B cell (primary cell): ENCODE measurements around the gene ACP5. TPM values are rescaled to one million over a fixed set of nuclear protein-coding genes. Genes with fewer than 3 reads are reported as not detected.
A peak's percentile ranks its signal among the peaks of the same experiment; 100 is the strongest.
"Not testable (repeated sequence)": the region's sequence is repeated elsewhere in the genome, so short reads cannot be mapped to it uniquely, and the experiment has no call there.

Experiments
- ATAC-seq: fragments of 200-7000 bp; cut with Tn5 transposase; one replicate; pipeline ENCODE4 v1.10.0; 2021; ENCODE audit warnings: low read depth, mild to moderate bottlenecking, moderate number of reproducible peaks, moderate library complexity
- CTCF ChIA-PET: fragments of 350-600 bp; sonication (Branson Sonifier 250); formaldehyde crosslinking; loops from one replicate; lab custom pipeline; 2021; ENCODE audit warnings: antibody characterized with exemption, inconsistent platforms; lab: Charles Lee
- POLR2A ChIA-PET: fragments of 350-600 bp; sonication (Branson Sonifier 250); formaldehyde crosslinking; loops from one replicate; lab custom pipeline; 2021; ENCODE audit warnings: antibody characterized with exemption; lab: Charles Lee
- DNase-seq: peaks from one replicate; pipeline ENCODE4 v3.0.0; 2013
- H2AFZ ChIP-seq: 2 replicates; pipeline ENCODE4 v1.6.1; 2012; ENCODE audit warnings: mild to moderate bottlenecking, low read depth, low read length; ENCODE audit not compliant: insufficient read depth, poor library complexity, severe bottlenecking
- H3K27ac ChIP-seq, 2 donors: 1 replicate in 1 of 2; 2 replicates in 1 of 2; pipeline ENCODE4 v1.5.1; 2012 to 2013; ENCODE audit warnings: low read length in 2 of 2, mild to moderate bottlenecking in 2 of 2, moderate library complexity in 1 of 2
- H3K27me3 ChIP-seq, 4 experiments: fragments of 200-600 bp in 1 of 4; sonication (generic) in 1 of 4; replicated peaks in 1 of 4; 1 replicate in 2 of 4; 2 replicates in 2 of 4; pipeline versions ENCODE4 v1.6.1 to v1.7.0; 2013 to 2016; ENCODE audit warnings: low read length in 3 of 4, mild to moderate bottlenecking in 2 of 4, mixed read lengths in 1 of 4, moderate library complexity in 1 of 4; ENCODE audit not compliant: insufficient read depth in 4 of 4, control insufficient read depth in 3 of 4; ENCODE audit errors: control extremely low read depth in 1 of 4
- H3K36me3 ChIP-seq, 2 experiments: replicated peaks in 1 of 2; 1 replicate in 1 of 2; 2 replicates in 1 of 2; pipeline versions ENCODE4 v1.6.1 to v1.7.1; 2013; ENCODE audit warnings: low read length in 1 of 2; ENCODE audit not compliant: insufficient read depth in 2 of 2, control insufficient read depth in 1 of 2; ENCODE audit errors: control extremely low read depth in 1 of 2, extremely low read depth in 1 of 2
- H3K4me1 ChIP-seq, 2 donors: fragments of 200-600 bp in 1 of 2; sonication (generic) in 1 of 2; 1 replicate in 1 of 2; 2 replicates in 1 of 2; pipeline versions ENCODE4 v1.5.1 to v1.6.1; 2013 to 2017; ENCODE audit warnings: low read length in 2 of 2; ENCODE audit not compliant: control insufficient read depth in 2 of 2, insufficient read depth in 2 of 2
- H3K4me2 ChIP-seq: replicated peaks from 2 replicates; pipeline ENCODE3; 2012; ENCODE audit warnings: mild to moderate bottlenecking, low read depth, low read length; ENCODE audit not compliant: poor library complexity, severe bottlenecking
- H3K4me3 ChIP-seq, 5 experiments: fragments of 200-600 bp in 1 of 5; sonication (generic) in 1 of 5; 1 replicate in 3 of 5; 2 replicates in 2 of 5; pipeline versions ENCODE4 v1.5.1 to v1.7.0; 2011 to 2016; ENCODE audit warnings: low read length in 4 of 5, mild to moderate bottlenecking in 4 of 5, low read depth in 2 of 5, control low read depth in 1 of 5, moderate library complexity in 1 of 5; ENCODE audit not compliant: insufficient read depth in 1 of 5; ENCODE audit errors: control extremely low read depth in 1 of 5, extremely low read depth in 1 of 5
- H3K79me2 ChIP-seq: fragments of 200-600 bp; sonication (generic); one replicate; pipeline ENCODE4 v1.6.0; 2016; ENCODE audit warnings: low read length; ENCODE audit not compliant: control insufficient read depth, insufficient read depth
- H3K9ac ChIP-seq: fragments of 200-600 bp; sonication (generic); 2 replicates; pipeline ENCODE4 v1.6.1; 2017; ENCODE audit warnings: mild to moderate bottlenecking, low read length, moderate library complexity
- H3K9me3 ChIP-seq, 3 donors: one replicate each; pipeline versions ENCODE4 v1.6.1 to v1.7.1; 2013; ENCODE audit warnings: low read length in 2 of 3; ENCODE audit not compliant: control insufficient read depth in 2 of 3, insufficient read depth in 1 of 3; ENCODE audit errors: control extremely low read depth in 1 of 3
- H4K20me1 ChIP-seq: 2 replicates; pipeline ENCODE4 v1.6.0; 2012; ENCODE audit warnings: mild to moderate bottlenecking, low read length; ENCODE audit not compliant: insufficient read depth, control insufficient read depth, poor library complexity, severe bottlenecking
- H3K27ac Mint-ChIP-seq: one replicate; pipeline ENCODE4 v1.8.0; 2021; ENCODE audit warnings: mixed read lengths
- H3K27me3 Mint-ChIP-seq: one replicate; pipeline ENCODE4 v1.8.0; 2021; ENCODE audit warnings: mixed read lengths
- H3K4me1 Mint-ChIP-seq: one replicate; pipeline ENCODE4 v1.8.0; 2021; ENCODE audit warnings: mixed read lengths
- H3K4me3 Mint-ChIP-seq: one replicate; pipeline ENCODE4 v1.8.0; 2021; ENCODE audit warnings: mixed read lengths
- H3K9me3 Mint-ChIP-seq: one replicate; pipeline ENCODE4 v1.8.0; 2022; ENCODE audit warnings: mixed read lengths; ENCODE audit not compliant: insufficient read depth
- EZH2 ChIP-seq: IDR thresholded peaks from 2 replicates; pipeline ENCODE4 v1.6.1; 2012; ENCODE audit warnings: borderline replicate concordance, low read depth, mild to moderate bottlenecking, moderate library complexity, low read length; ENCODE audit not compliant: insufficient read depth, poor library complexity, severe bottlenecking
- WGBS: methylation state at CpG from one replicate; pipeline ENCODE4 v1.1.5; 2013; ENCODE audit warnings: missing lambda C conversion rate; ENCODE audit not compliant: insufficient coverage; 5-methylcytosine and 5-hydroxymethylcytosine counted together
- intact Hi-C: fragments of 100-400 bp; cut with micrococcal nuclease; formaldehyde crosslinking; loops from one replicate; pipeline ENCODE4 v1.10.0; 2022
- polyA plus RNA-seq: library from polyadenylated mRNA; depleted of rRNA; stranded (reverse); fragments of >200 nt; gene quantifications from 2 replicates; pipeline ENCODE4 v1.2.3, GENCODE V29; 2012
- total RNA-seq, 2 donors: library from RNA; stranded (reverse); fragments of 120-200 nt in 1 of 2; gene quantifications; 1 replicate in 1 of 2; 2 replicates in 1 of 2; pipeline versions ENCODE4 v1.2.3 to v1.2.4, GENCODE V29; 2013 to 2022
- TF ChIP-seq, protein P1 (sequence below): fragments of 200-600 bp; IDR thresholded peaks from one replicate; pipeline ENCODE4 v1.8.0; 2022; ENCODE audit warnings: antibody characterized with exemption, mild to moderate bottlenecking

Gene ACP5
- total and polyA plus RNA-seq, 2 donors (not counting 1 experiment from before 2014, with no cell fraction given) = 151 to 169 TPM

DNA sequence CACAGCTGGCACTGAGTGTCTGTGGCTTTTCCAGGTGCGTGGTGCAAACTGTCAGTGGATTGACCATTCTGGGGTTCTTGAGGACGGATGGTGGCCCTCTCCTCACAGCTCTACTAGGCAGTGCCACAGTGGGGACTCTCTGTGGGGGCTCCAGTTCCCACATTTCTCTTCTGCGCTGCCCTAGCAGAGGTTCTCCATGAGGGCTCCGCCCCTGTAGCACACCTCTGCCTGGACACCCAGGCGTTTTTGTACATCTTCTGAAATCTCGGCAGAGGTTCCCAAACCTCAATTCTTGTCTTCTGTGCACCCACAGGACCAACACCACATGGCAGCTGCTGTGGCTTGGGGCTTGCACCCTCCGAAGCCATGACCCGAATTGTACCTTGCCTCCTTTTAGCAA, 29.0 kb upstream of the ACP5 start:
- H3K27me3 ChIP-seq = no peaks in the 10 kb centered on the region
- H2AFZ ChIP-seq = no peak overlapping the region
- CTCF ChIA-PET = interaction anchor here (0.5 kb wide), 1 partner anchor 1301 kb away, joined by 3 read pairs; no protein-coding TSS in a partner anchor
- WGBS = 99% methylated on average over 5 of the region's 8 CpGs
- H3K4me3 ChIP-seq = no peak overlapping the region
- H4K20me1 ChIP-seq = peaks cover 7% of the 10 kb centered on the region
- POLR2A ChIA-PET = no interaction called here
- H3K4me1 Mint-ChIP-seq = peaks cover 11% of the 10 kb centered on the region
- no peaks in the 10 kb centered on the region for H3K27me3 Mint-ChIP-seq
- H3K9ac ChIP-seq = no peak overlapping the region
- H3K79me2 ChIP-seq = peaks cover 70% of the 10 kb centered on the region
- no peak overlapping the region for H3K27ac Mint-ChIP-seq
- H3K9me3 Mint-ChIP-seq = peaks cover 9% of the 10 kb centered on the region
- DNase-seq (no peak), ATAC-seq (no peak)
- H3K4me3 Mint-ChIP-seq = no peak overlapping the region
- peaks cover 0 to 30% (median 17%) of the 10 kb centered on the region in 3 donors for H3K9me3 ChIP-seq
- H3K36me3 ChIP-seq = peaks cover 0 to 4% of the 10 kb centered on the region in 2 experiments
- H3K27ac ChIP-seq = no peak overlapping the region
- intact Hi-C loops = no loop called here
- TF ChIP-seq EZH2 = no peak
- TF ChIP-seq, protein P1, sequence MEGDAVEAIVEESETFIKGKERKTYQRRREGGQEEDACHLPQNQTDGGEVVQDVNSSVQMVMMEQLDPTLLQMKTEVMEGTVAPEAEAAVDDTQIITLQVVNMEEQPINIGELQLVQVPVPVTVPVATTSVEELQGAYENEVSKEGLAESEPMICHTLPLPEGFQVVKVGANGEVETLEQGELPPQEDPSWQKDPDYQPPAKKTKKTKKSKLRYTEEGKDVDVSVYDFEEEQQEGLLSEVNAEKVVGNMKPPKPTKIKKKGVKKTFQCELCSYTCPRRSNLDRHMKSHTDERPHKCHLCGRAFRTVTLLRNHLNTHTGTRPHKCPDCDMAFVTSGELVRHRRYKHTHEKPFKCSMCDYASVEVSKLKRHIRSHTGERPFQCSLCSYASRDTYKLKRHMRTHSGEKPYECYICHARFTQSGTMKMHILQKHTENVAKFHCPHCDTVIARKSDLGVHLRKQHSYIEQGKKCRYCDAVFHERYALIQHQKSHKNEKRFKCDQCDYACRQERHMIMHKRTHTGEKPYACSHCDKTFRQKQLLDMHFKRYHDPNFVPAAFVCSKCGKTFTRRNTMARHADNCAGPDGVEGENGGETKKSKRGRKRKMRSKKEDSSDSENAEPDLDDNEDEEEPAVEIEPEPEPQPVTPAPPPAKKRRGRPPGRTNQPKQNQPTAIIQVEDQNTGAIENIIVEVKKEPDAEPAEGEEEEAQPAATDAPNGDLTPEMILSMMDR = no peak
- no peaks in the 10 kb centered on the region for H3K4me1 ChIP-seq
- no peak overlapping the region for H3K4me2 ChIP-seq

DNA sequence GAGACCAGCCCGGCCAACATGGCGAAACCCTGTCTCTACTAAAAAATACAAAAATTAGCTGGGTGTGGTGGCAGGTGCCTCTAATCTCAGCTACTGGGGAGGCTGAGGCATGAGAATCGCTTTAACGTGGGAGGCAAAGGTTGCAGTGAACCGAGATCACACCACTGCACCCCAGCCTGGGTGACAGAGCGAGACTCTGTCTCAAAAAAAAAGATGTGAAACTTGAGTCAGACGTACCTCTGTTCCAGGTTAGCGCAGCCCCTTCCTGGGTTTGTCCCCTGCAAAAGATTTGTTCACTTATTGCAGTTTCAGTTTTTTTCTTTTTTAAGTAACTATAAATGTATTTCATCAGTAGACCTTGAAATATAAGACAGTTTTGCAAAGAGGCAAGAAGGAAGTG, 22.3 kb upstream of the ACP5 start:
- peaks cover 14 to 27% of the 10 kb centered on the region in 2 donors for H3K4me1 ChIP-seq
- H3K4me3 Mint-ChIP-seq, H3K27me3 Mint-ChIP-seq, H3K27ac Mint-ChIP-seq, H3K9me3 Mint-ChIP-seq, H2AFZ ChIP-seq, H3K36me3 ChIP-seq, H3K4me3 ChIP-seq, H3K9me3 ChIP-seq, CTCF ChIA-PET, DNase-seq, ATAC-seq, intact Hi-C loops, H3K9ac ChIP-seq, H3K27me3 ChIP-seq, H4K20me1 ChIP-seq: not testable (repeated sequence)
- H3K4me2 ChIP-seq = peak overlapping the region; percentile 13
- H3K4me1 Mint-ChIP-seq = peaks cover 40% of the 10 kb centered on the region
- H3K27ac ChIP-seq = peak overlapping the region in 1 of 2 donors; percentile 28
- peaks cover 61% of the 10 kb centered on the region for H3K79me2 ChIP-seq
- POLR2A ChIA-PET = interaction anchor here (0.6 to 0.7 kb wide), 2 partner anchors 73 to 724 kb away, joined by 3 read pairs; no protein-coding TSS in a partner anchor
- 8% methylated on average over 5 of the region's 8 CpGs for WGBS
